Type B pancreatic cell (in vitro differentiated cells): ENCODE measurements around the gene XPNPEP2. TPM values are rescaled to one million over a fixed set of nuclear protein-coding genes. Genes with fewer than 3 reads are reported as not detected.

Source experiments
- DNase-seq: peaks from one replicate; pipeline ENCODE4 v3.0.0; 2021; ENCODE audit warnings: mixed read lengths; ENCODE audit not compliant: unreplicated experiment; ENCODE audit errors: extremely low spot score
- H3K27ac Mint-ChIP-seq: 2 replicates; pipeline ENCODE4 v1.8.0; 2021; ENCODE audit warnings: mild to moderate bottlenecking, mixed read lengths
- H3K27me3 Mint-ChIP-seq: 2 replicates; pipeline ENCODE4 v1.8.0; 2021; ENCODE audit warnings: mixed read lengths
- H3K36me3 Mint-ChIP-seq: 2 replicates; pipeline ENCODE4 v1.8.0; 2021; ENCODE audit warnings: mixed read lengths
- H3K4me1 Mint-ChIP-seq: one replicate; pipeline ENCODE4 v1.8.0; 2021; ENCODE audit warnings: mixed read lengths; ENCODE audit not compliant: unreplicated experiment
- H3K4me3 Mint-ChIP-seq: 2 replicates; pipeline ENCODE4 v1.8.0; 2021; ENCODE audit warnings: mild to moderate bottlenecking, mixed read lengths
- H3K9me3 Mint-ChIP-seq: 2 replicates; pipeline ENCODE4 v1.8.0; 2021; ENCODE audit warnings: mixed read lengths
- CTCF ChIP-seq: fragments of 200-600 bp; sonication (generic); conservative IDR thresholded peaks from 2 replicates; pipeline ENCODE4 v1.5.0; 2021; ENCODE audit warnings: antibody characterized with exemption, mild to moderate bottlenecking
- total RNA-seq: library from RNA; stranded (reverse); gene quantifications from 2 replicates; pipeline ENCODE4 v1.2.1, GENCODE V29; 2021; ENCODE audit warnings: low replicate concordance

Gene XPNPEP2
- total RNA-seq, 1 donor from 2014 or later = 1.2 TPM

GRCh38 chrX:129785160-129785947, 46.6 kb downstream of the XPNPEP2 start:
- Mint-ChIP-seq H3K27me3 (no peaks in the 10 kb centered on the region), H3K4me3 (no peak overlapping the region), H3K4me1 (no peaks in the 10 kb centered on the region), H3K9me3 (peaks cover 5% of the 10 kb centered on the region), H3K27ac (no peak overlapping the region), H3K36me3 (no peaks in the 10 kb centered on the region)
- DNase-seq = no peak
- no peak for TF ChIP-seq CTCF

GRCh38 chrX:129786210-129786651, 47.5 kb downstream of the XPNPEP2 start:
- DNase-seq = no peak
- TF ChIP-seq CTCF = no peak
- peaks cover 5% of the 10 kb centered on the region for H3K9me3 Mint-ChIP-seq
- no peak overlapping the region for H3K27ac Mint-ChIP-seq
- H3K27me3 Mint-ChIP-seq = no peaks in the 10 kb centered on the region
- H3K36me3 Mint-ChIP-seq = no peaks in the 10 kb centered on the region
- no peak overlapping the region for H3K4me3 Mint-ChIP-seq
- no peaks in the 10 kb centered on the region for H3K4me1 Mint-ChIP-seq

DNA sequence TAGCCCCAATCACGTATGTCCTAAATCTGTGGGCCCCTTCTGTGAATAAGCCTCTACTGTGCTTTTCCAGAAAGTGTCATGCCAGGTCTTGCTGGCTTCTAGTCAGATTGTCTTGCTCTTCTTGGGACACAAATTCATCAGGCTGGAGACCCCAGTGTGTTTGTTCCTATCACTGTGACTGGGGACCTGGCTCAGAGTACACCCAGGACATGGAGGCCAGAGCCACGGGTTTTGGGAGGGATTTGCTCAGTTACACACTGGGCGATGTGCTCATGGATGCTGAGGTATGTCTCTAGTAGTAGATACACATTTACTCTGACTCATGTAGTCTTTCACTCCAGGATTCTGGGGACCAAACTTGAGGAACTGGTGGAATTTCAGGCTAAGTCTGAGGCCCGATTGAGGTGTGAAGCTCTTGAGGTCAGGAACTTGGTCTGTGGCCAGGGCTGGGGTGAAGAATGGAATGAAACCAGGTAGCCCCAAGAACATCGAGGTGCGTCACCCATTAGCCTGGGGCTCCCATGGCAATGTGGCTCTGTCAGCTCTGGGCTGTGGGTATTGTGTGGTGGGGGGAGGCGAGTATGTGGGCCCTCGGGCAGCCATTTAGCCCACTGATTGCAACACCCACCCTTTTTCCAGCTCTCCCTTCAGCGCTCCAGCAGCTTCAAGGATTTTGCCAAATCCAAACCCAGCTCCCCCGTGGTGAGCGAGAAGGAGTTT, 48.7 kb downstream of the XPNPEP2 start:
- Mint-ChIP-seq H3K9me3 (peaks cover 5% of the 10 kb centered on the region), H3K27ac (no peak overlapping the region)

GRCh38 chrX:129788527-129788926, 49.7 kb downstream of the XPNPEP2 start:
- Mint-ChIP-seq H3K36me3 (no peaks in the 10 kb centered on the region), H3K4me1 (no peaks in the 10 kb centered on the region), H3K27ac (no peak overlapping the region), H3K4me3 (no peak overlapping the region), H3K9me3 (peaks cover 5% of the 10 kb centered on the region), H3K27me3 (no peaks in the 10 kb centered on the region)
- DNase-seq = no peak
- TF ChIP-seq CTCF = no peak

More for the DNA sequence above, 48.7 kb downstream of the XPNPEP2 start:
- Mint-ChIP-seq H3K27me3 (no peaks in the 10 kb centered on the region), H3K4me3 (no peak overlapping the region), H3K4me1 (no peaks in the 10 kb centered on the region), H3K36me3 (no peaks in the 10 kb centered on the region)
- no peak for DNase-seq
- TF ChIP-seq CTCF = no peak

- Mint-ChIP-seq H3K4me1 (no peaks in the 10 kb centered on the region), H3K27ac (no peak overlapping the region), H3K36me3 (no peaks in the 10 kb centered on the region), H3K27me3 (no peaks in the 10 kb centered on the region), H3K9me3 (peaks cover 5% of the 10 kb centered on the region), H3K4me3 (no peak overlapping the region)
- DNase-seq = no peak
- no peak for TF ChIP-seq CTCF
These were observed 51.4 kb downstream of the XPNPEP2 start for GRCh38 chrX:129790146-129790545.
